C4-2B (cell line): ENCODE measurements around the gene DSG2.
"Not testable (repeated sequence)": the region's sequence is repeated elsewhere in the genome, so short reads cannot be mapped to it uniquely, and the experiment has no call there.

ENCODE experiments used
- H3K27ac ChIP-seq: fragments of 450-650 bp; 2 replicates; pipeline ENCODE4 v1.5.1; 2017
- CTCF ChIP-seq: fragments of 450-650 bp; conservative IDR thresholded peaks from 2 replicates; pipeline ENCODE4 v1.5.1; 2017; ENCODE audit warnings: mild to moderate bottlenecking
- ZFX ChIP-seq: fragments of 450-650 bp; IDR thresholded peaks from 2 replicates; pipeline ENCODE4 v1.6.1; 2017

DSG2 gene

GRCh38 chr18:31491586-31491985 lies 6.4 kb upstream of the DSG2 start:
- H3K27ac ChIP-seq, result no peak overlapping the region
- no peak for TF ChIP-seq ZFX
- no peak for TF ChIP-seq CTCF

GRCh38 chr18:31492671-31493070 lies 5.3 kb upstream of the DSG2 start:
- H3K27ac ChIP-seq, result no peak overlapping the region
- TF ChIP-seq CTCF (no peak), ZFX (no peak)

GRCh38 chr18:31493171-31493570 lies 4.8 kb upstream of the DSG2 start:
- no peak for TF ChIP-seq ZFX
- no peak for TF ChIP-seq CTCF
- H3K27ac ChIP-seq, result no peak overlapping the region

GRCh38 chr18:31493941-31494340 lies 4.0 kb upstream of the DSG2 start:
- TF ChIP-seq ZFX (no peak), CTCF (no peak)
- no peak overlapping the region for H3K27ac ChIP-seq

GRCh38 chr18:31494705-31495244 lies 3.2 kb upstream of the DSG2 start:
- not testable (repeated sequence) for H3K27ac ChIP-seq

- TF ChIP-seq CTCF, result no peak
- H3K27ac ChIP-seq, result peak overlapping the region; percentile 92
Observed at GRCh38 chr18:31497404-31497835, 557 bp upstream of the DSG2 start.

GRCh38 chr18:31498574-31499524 lies 872 bp downstream of the DSG2 start:
- TF ChIP-seq CTCF, result no peak
- no peak for TF ChIP-seq ZFX
- peak overlapping the region; percentile 92 for H3K27ac ChIP-seq
